GM18511 (cell line): Measurements from ENCODE around the gene BACH1.
"Not testable (repeated sequence)": the region's sequence is repeated elsewhere in the genome, so short reads cannot be mapped to it uniquely, and the experiment has no call there.

Source experiments
- ATAC-seq: cut with Tn5 transposase; IDR thresholded peaks from one replicate; pipeline ENCODE4 v1.9.1; 2021; ENCODE audit warnings: mild to moderate bottlenecking, moderate library complexity; ENCODE audit not compliant: unreplicated experiment

The BACH1 gene

GRCh38 chr21:29342363-29342957 is 43.7 kb downstream of the BACH1 start:
- peak; percentile 87 for ATAC-seq

GRCh38 chr21:29343519-29343918 is 44.8 kb downstream of the BACH1 start:
- ATAC-seq = no peak

- ATAC-seq = no peak
Observed at GRCh38 chr21:29346281-29346680, 47.6 kb downstream of the BACH1 start.

- no peak for ATAC-seq
Observed at GRCh38 chr21:29346771-29347170, 48.0 kb downstream of the BACH1 start.

GRCh38 chr21:29347274-29347681 is 48.6 kb downstream of the BACH1 start:
- no peak for ATAC-seq

GRCh38 chr21:29349702-29350101 is 51.0 kb downstream of the BACH1 start:
- ATAC-seq = no peak

- ATAC-seq = no peak
Observed at GRCh38 chr21:29350246-29350779, 51.6 kb downstream of the BACH1 start.

GRCh38 chr21:29351691-29352090 is 53.0 kb downstream of the BACH1 start:
- ATAC-seq = no peak

GRCh38 chr21:29355043-29355710 is 56.5 kb downstream of the BACH1 start:
- ATAC-seq = not testable (repeated sequence)

GRCh38 chr21:29356291-29356690 is 57.6 kb downstream of the BACH1 start:
- ATAC-seq = not testable (repeated sequence)

- ATAC-seq = not testable (repeated sequence)
Observed at GRCh38 chr21:29356810-29357209, 58.1 kb downstream of the BACH1 start.

GRCh38 chr21:29359718-29360117 is 61.0 kb downstream of the BACH1 start:
- no peak for ATAC-seq

GRCh38 chr21:29360799-29361765 is 62.4 kb downstream of the BACH1 start:
- no peak for ATAC-seq

GRCh38 chr21:29362758-29363157 is 64.0 kb downstream of the BACH1 start:
- ATAC-seq = no peak

GRCh38 chr21:29365661-29366265 is 67.0 kb downstream of the BACH1 start:
- no peak for ATAC-seq

- ATAC-seq = no peak
Observed at GRCh38 chr21:29366532-29366931, 67.8 kb downstream of the BACH1 start.

- no peak for ATAC-seq
Observed at GRCh38 chr21:29367335-29367734, 68.6 kb downstream of the BACH1 start.

- no peak for ATAC-seq
Observed at GRCh38 chr21:29368906-29369305, 70.2 kb downstream of the BACH1 start.

GRCh38 chr21:29371464-29371863 is 72.7 kb downstream of the BACH1 start:
- no peak for ATAC-seq

- ATAC-seq = peak; percentile 85
Observed at GRCh38 chr21:29372063-29372802, 73.5 kb downstream of the BACH1 start.
